Measurements from ENCODE around the gene NUMBL.
A peak's percentile ranks its signal among the peaks of the same experiment; 100 is the strongest.

The NUMBL gene

DNA sequence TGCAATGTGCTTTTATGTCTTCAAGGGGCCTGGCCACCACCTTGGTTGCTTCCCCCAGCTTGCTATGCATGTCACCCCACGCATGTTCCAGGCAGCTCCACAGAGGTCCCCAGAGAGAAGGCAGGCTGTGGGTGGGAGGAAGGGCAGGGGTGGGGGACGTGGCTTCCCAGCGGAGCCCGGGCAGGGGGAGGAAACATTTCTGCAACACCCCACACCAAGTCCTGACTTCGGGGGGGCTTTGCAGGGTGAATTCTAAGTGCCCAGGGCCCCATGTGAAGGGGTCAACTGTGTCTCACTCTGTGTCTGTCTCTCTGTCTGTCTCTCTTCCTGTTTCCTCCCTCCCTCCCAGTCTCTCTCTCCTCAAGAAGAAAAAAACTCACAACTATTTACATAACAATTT is 49.7 kb downstream of the NUMBL start:
- peak overlapping the region; percentile 29; the same call in 1 of the 2 replicates for H3K27ac ChIP-seq

DNA sequence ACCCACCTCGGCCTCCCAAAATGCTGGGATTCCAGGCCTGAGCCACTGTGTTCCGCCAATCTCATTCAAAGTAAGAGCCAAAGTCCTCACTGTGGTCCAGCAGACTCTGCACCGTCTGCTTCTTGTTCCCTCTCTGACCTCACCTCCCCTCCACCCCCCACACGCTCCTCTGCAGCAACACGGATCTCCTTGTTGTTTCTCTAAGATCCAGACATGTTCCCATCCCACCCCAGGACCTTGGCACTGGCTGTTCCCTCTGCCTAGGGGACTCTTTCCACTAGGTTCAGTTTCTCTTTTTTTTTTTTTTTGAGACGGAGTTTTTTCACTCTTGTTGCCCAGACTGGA is 50.8 kb downstream of the NUMBL start:
- no peak overlapping the region for H3K27ac ChIP-seq

More for the DNA sequence above, 49.7 kb downstream of the NUMBL start:
- TF ChIP-seq, protein P1, sequence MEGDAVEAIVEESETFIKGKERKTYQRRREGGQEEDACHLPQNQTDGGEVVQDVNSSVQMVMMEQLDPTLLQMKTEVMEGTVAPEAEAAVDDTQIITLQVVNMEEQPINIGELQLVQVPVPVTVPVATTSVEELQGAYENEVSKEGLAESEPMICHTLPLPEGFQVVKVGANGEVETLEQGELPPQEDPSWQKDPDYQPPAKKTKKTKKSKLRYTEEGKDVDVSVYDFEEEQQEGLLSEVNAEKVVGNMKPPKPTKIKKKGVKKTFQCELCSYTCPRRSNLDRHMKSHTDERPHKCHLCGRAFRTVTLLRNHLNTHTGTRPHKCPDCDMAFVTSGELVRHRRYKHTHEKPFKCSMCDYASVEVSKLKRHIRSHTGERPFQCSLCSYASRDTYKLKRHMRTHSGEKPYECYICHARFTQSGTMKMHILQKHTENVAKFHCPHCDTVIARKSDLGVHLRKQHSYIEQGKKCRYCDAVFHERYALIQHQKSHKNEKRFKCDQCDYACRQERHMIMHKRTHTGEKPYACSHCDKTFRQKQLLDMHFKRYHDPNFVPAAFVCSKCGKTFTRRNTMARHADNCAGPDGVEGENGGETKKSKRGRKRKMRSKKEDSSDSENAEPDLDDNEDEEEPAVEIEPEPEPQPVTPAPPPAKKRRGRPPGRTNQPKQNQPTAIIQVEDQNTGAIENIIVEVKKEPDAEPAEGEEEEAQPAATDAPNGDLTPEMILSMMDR (conservative IDR thresholded peaks at IDR 0.05) = no peak

DNA sequence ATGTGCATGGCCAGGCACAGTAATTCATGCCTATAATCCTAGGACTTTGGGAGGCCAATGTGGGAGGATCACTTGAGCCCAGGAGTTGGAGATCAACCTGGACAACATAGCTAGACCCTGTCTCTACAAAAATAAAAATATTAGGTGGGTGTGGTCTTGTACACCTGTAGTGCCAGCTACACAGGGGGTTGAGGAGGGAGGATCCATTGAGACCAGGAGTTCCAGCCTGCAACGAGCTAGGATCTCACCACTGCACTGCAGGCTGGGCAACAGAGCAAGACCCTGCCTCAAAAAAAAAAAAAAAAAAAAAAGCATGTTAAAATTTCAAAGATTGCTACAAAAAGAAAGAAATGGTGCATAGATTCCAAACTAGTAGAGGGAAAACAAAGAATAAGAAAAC is 52.1 kb downstream of the NUMBL start:
- H3K27ac ChIP-seq = no peak overlapping the region
- TF ChIP-seq, protein P1 (conservative IDR thresholded peaks at IDR 0.05) = no peak

More for the DNA sequence above, 50.8 kb downstream of the NUMBL start:
- TF ChIP-seq, protein P1 (conservative IDR thresholded peaks at IDR 0.05) = no peak

DNA sequence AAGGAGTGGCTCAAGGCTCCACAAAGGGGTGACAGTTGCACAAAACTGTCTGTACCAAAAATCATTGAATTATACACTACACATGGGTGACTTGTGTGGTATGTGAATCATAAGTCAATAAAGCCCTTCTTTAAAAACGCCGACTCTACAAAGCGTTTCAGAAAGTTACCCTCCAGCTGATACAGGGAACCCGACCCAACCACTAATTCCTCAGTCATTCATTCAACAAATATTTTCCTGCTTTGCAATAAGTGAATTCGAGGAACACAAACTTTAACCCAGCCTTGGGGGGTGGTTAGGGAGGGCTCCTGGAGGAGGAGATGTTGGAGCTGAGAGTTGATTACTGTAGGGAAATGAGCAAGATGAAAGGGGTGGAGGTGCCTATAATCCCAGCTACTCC is 57.2 kb downstream of the NUMBL start:
- TF ChIP-seq, protein P1 (conservative IDR thresholded peaks at IDR 0.05) = no peak
- H3K27ac ChIP-seq = no peak overlapping the region

DNA sequence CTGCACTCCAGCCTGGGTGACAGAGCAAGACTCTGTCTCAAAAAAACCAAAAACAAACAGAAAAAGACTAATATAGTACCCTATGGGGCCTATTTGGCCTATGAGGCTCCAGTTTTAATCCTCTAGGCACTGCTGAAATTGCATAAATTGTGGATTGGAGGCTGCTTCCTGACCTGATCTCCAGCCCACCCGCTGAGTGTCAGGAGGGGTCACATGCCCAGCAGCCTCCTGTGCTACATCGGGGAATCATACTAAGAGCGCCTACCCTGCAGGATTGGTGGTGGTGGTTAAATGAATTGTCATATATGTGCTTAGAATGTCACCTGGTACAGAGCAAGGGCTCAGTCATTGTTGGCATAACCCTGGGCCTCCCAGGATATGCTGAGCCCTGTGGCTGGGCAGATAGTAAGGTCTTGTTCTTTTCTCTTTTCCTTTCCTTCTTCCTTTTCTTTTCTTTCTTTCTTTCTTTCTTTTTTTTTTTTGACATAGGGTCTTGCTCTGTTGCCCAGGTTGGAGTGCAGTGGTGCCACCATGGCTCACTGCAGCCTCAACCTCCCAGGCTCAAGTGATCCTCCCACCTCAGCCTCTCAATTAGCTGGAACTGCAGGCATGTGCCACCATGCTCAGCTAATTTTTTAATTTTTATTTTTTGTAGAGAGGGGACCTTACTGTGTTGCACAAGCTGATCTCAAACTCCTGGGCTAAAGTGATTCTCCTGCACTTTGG is 58.0 kb downstream of the NUMBL start:
- TF ChIP-seq, protein P1 (conservative IDR thresholded peaks at IDR 0.05) = no peak
- no peak overlapping the region for H3K27ac ChIP-seq

DNA sequence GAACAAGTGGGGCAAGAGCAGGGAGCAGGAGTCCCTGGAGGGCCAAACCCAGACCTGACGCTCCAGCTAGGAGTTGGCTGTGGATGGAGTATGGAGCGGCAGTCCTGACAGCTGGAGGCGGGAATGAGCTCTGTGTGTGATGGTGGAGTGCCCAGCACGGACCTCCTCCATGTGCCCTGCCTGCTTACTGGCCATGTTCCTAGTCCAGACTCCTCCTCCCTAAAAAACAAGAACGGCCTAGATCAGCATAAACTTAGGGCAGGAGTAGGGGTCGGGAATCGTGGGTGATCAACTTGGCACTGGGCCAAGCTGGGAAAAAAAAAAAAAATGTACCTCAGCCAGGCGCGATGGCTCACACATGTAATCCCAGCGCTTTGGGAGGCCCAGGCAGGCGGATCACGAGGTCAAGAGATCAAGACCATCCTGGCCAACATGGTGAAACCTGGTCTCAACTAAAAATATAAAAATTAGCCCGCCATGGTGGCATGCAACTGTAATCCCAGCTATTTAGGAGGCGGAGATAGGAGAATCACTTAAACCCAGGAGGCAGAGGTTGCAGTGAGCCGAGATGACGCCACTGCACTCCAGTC is 59.8 kb downstream of the NUMBL start:
- TF ChIP-seq, protein P1 (conservative IDR thresholded peaks at IDR 0.05) = no peak
- no peak overlapping the region for H3K27ac ChIP-seq

DNA sequence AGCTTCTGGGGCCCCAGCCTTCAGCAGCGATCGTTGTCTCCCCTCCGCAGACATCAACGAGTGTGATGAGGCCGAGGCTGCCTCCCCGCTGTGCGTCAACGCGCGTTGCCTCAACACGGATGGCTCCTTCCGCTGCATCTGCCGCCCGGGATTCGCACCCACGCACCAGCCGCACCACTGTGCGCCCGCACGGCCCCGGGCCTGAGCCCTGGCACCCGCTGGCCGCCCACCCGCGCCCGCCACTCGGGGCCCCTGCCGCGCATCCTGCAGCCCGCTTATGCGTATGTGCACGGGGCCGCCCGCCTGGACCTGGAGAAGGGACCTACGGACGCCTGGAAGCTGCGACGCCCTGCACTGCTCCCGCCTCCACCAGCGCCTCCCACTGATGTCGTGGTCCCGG is 61.1 kb downstream of the NUMBL start:
- H3K27ac ChIP-seq = no peak overlapping the region
- TF ChIP-seq, protein P1 (conservative IDR thresholded peaks at IDR 0.05) = no peak

Data from VCaP (cell line).